GM12878 (cell line): ENCODE measurements around the gene MCFD2. TPM values are rescaled to one million over a fixed set of nuclear protein-coding genes. Genes with fewer than 3 reads are reported as not detected.
A peak's percentile ranks its signal among the peaks of the same experiment; 100 is the strongest.

ENCODE experiments used
- ATAC-seq: fragments of 200-7000 bp; cut with Tn5 transposase; 3 replicates; pipeline ENCODE4 v1.9.1; 2020; ENCODE audit warnings: mild to moderate bottlenecking, moderate library complexity
- BruUV-seq: library from RNA; stranded (reverse); fragments of 400-500 nt; replicated peaks from 2 replicates; lab custom pipeline; 2021; lab: Mats Ljungman, UMichigan
- CTCF ChIA-PET: fragments of 300-600 bp; sonication (Branson Sonifier 250); formaldehyde crosslinking; extraction: SDS; loops from one replicate; lab custom pipeline; 2021; ENCODE audit warnings: inconsistent platforms; lab: Yijun Ruan, JAX
- POLR2A ChIA-PET: fragments of 350-600 bp; formaldehyde crosslinking; extraction: SDS; loops from one replicate; lab custom pipeline; 2021; ENCODE audit warnings: inconsistent platforms; lab: Charles Lee
- RAD21 ChIA-PET: fragments of 300-600 bp; sonication (Branson Sonifier 250); formaldehyde crosslinking; loops from one replicate; lab custom pipeline; 2023; ENCODE audit warnings: antibody characterized with exemption; ENCODE audit not compliant: unreplicated experiment; lab: Charles Lee
- SMC1A ChIA-PET: fragments of 300-600 bp; sonication (Branson Sonifier 250); formaldehyde crosslinking; loops from one replicate; lab custom pipeline; 2023; ENCODE audit not compliant: unreplicated experiment, uncharacterized antibody; lab: Charles Lee
- DNase-seq: peaks from one replicate; pipeline ENCODE4 v3.0.0-alpha.2; 2011; ENCODE audit warnings: low read depth, low spot score
- FAIRE-seq: peaks from 3 replicates; lab custom pipeline; 2011; peaks lifted over from hg19 to GRCh38; lab: Jason Lieb, UNC
- H2AFZ ChIP-seq: 2 replicates; pipeline ENCODE4 v1.6.0; 2011; ENCODE audit warnings: low read depth, low read length, control low read depth; ENCODE audit not compliant: control insufficient read depth
- H3K27ac ChIP-seq: 2 replicates; pipeline ENCODE4 v1.5.1; 2011; ENCODE audit warnings: control low read depth; ENCODE audit not compliant: control insufficient read depth, insufficient read depth
- H3K27me3 ChIP-seq, 2 experiments: replicated peaks in 1 of 2; 2 replicates each; pipeline versions ENCODE4 v1.6.0 to v1.6.1; 2011; ENCODE audit warnings: low read length in 1 of 2; ENCODE audit not compliant: control insufficient read depth in 2 of 2, insufficient read depth in 2 of 2
- H3K36me3 ChIP-seq, 2 experiments: 2 replicates each; pipeline ENCODE4 v1.5.1; 2011; ENCODE audit warnings: low read length in 1 of 2; ENCODE audit not compliant: control insufficient read depth in 2 of 2, insufficient read depth in 2 of 2
- H3K4me1 ChIP-seq: 2 replicates; pipeline ENCODE4 v1.6.1; 2011; ENCODE audit warnings: mild to moderate bottlenecking, low read length, moderate library complexity, mixed read lengths; ENCODE audit not compliant: control insufficient read depth, insufficient read depth
- H3K4me2 ChIP-seq: 2 replicates; pipeline ENCODE4 v1.6.0; 2011; ENCODE audit warnings: control low read depth; ENCODE audit not compliant: control insufficient read depth, insufficient read depth
- H3K4me3 ChIP-seq: fragments of 200-600 bp; sonication (generic); 2 replicates; pipeline ENCODE4 v1.5.1; 2016
- H3K79me2 ChIP-seq: 2 replicates; pipeline ENCODE4 v1.6.0; 2011; ENCODE audit warnings: low read length; ENCODE audit not compliant: control insufficient read depth, insufficient read depth
- H3K9ac ChIP-seq: 2 replicates; pipeline ENCODE4 v1.8.0; 2011; ENCODE audit warnings: low read length, control low read depth, mixed read lengths; ENCODE audit not compliant: control insufficient read depth, insufficient read depth
- H3K9me3 ChIP-seq: replicated peaks from 3 replicates; pipeline ENCODE4 v1.5.1; 2011; ENCODE audit warnings: mild to moderate bottlenecking, low read length; ENCODE audit not compliant: control insufficient read depth, insufficient read depth
- H4K20me1 ChIP-seq: 2 replicates; pipeline ENCODE4 v1.6.0; 2011; ENCODE audit not compliant: control insufficient read depth, insufficient read depth
- BHLHE40 ChIP-seq, 2 experiments: fragments of 450-650 bp in 1 of 2; IDR thresholded peaks; 2 replicates each; pipeline ENCODE4 v1.6.1; 2011 to 2017; ENCODE audit warnings: low read depth in 2 of 2, borderline replicate concordance in 1 of 2, improper control_type of control experiment in 1 of 2, low read length in 1 of 2, mild to moderate bottlenecking in 1 of 2
- CREM ChIP-seq: IDR thresholded peaks from 2 replicates; pipeline ENCODE4 v1.6.1; 2014; ENCODE audit warnings: antibody characterized with exemption, low read depth
- MEF2A ChIP-seq: IDR thresholded peaks from 2 replicates; pipeline ENCODE4 v1.6.1; 2011; ENCODE audit warnings: low read depth, mild to moderate bottlenecking, low read length, moderate library complexity; ENCODE audit not compliant: insufficient read depth
- NR2C1 ChIP-seq: fragments of 450-650 bp; IDR thresholded peaks from 2 replicates; pipeline ENCODE4 v1.6.1; 2017; ENCODE audit warnings: antibody characterized with exemption, mild to moderate bottlenecking, moderate library complexity
- POLR2A ChIP-seq: IDR thresholded peaks from 2 replicates; pipeline ENCODE4 v1.6.1; 2011; ENCODE audit warnings: low read depth, mild to moderate bottlenecking, low read length
- POLR2AphosphoS5 ChIP-seq: IDR thresholded peaks from 2 replicates; pipeline ENCODE4 v1.6.1; 2011; ENCODE audit warnings: mild to moderate bottlenecking, low read length, inconsistent platforms
- POU2F2 ChIP-seq: IDR thresholded peaks from 3 replicates; pipeline ENCODE4 v1.6.1; 2011; ENCODE audit warnings: low read depth, mild to moderate bottlenecking, low read length, borderline replicate concordance
- RUNX3 ChIP-seq: IDR thresholded peaks from 2 replicates; pipeline ENCODE4 v1.6.1; 2012; ENCODE audit warnings: low read length, inconsistent platforms
- SIN3A ChIP-seq: IDR thresholded peaks from 2 replicates; pipeline ENCODE4 v1.6.1; 2012; ENCODE audit warnings: low read depth, low read length, improper control_type of control experiment
- SMAD1 ChIP-seq: fragments of 450-650 bp; IDR thresholded peaks from 2 replicates; pipeline ENCODE4 v1.6.1; 2018; ENCODE audit warnings: mild to moderate bottlenecking, low read depth; ENCODE audit not compliant: partially characterized antibody
- SUPT20H ChIP-seq: IDR thresholded peaks from 2 replicates; pipeline ENCODE4 v1.6.1; 2011; ENCODE audit warnings: low read depth, mild to moderate bottlenecking, low read length, moderate library complexity, borderline replicate concordance; ENCODE audit not compliant: control insufficient read depth
- SUZ12 ChIP-seq: fragments of 200-600 bp; sonication (generic); IDR thresholded peaks from one replicate; pipeline ENCODE4 v1.6.1; 2018; ENCODE audit warnings: antibody characterized with exemption, mild to moderate bottlenecking; ENCODE audit not compliant: unreplicated experiment
- ZNF622 ChIP-seq: fragments of 450-650 bp; IDR thresholded peaks from 2 replicates; pipeline ENCODE4 v1.6.1; 2017; ENCODE audit warnings: mild to moderate bottlenecking, inconsistent platforms
- WGBS: methylation state at CpG from one replicate; pipeline ENCODE4 v1.1.6; 2016; ENCODE audit warnings: low lambda C conversion rate; ENCODE audit not compliant: insufficient replicate concordance, insufficient coverage; ENCODE audit errors: missing lambda C conversion rate; 5-methylcytosine and 5-hydroxymethylcytosine counted together
- in situ Hi-C: fragments of 300-500 bp; cut with MboI; formaldehyde crosslinking; loops from 9 replicates; pipeline ENCODE4 v1.14.3; 2018; ENCODE audit warnings: mixed read lengths
- intact Hi-C: fragments of 100-400 bp; cut with micrococcal nuclease; formaldehyde crosslinking; loops from one replicate; pipeline ENCODE4 v1.14.2; 2022; ENCODE audit not compliant: unreplicated experiment
- polyA plus RNA-seq, 11 experiments: library from polyadenylated mRNA; depleted of rRNA in 4 of 11; unstranded in 6 of 11; stranded (reverse) in 5 of 11; fragments of >200 nt; fragmentation: Nextera tagmentation in 4 of 11; fragmentation: Illumina TruSeq in 1 of 11; extraction: Ambion mirVana in 4 of 11; extraction: Trizol in 1 of 11; gene quantifications; 1 replicate in 1 of 11; 2 replicates in 10 of 11; pipeline versions ENCODE4 v1.2.1 to v1.2.3, GENCODE V29; 2011 to 2016; ENCODE audit warnings: inconsistent platforms in 2 of 11, missing spikeins in 2 of 11, low read depth in 1 of 11
- total RNA-seq, 4 experiments: library from RNA; depleted of rRNA in 3 of 4; stranded (reverse); fragments of >200 nt in 3 of 4; fragmentation: Illumina TruSeq in 1 of 4; extraction: Trizol in 1 of 4; gene quantifications; 2 replicates each; pipeline versions ENCODE4 v1.2.1 to v1.2.3, GENCODE V29; 2013 to 2021

Gene MCFD2
- total and polyA plus RNA-seq, 10 of the 15 experiments (the other 5 are each of a cell fraction or from before 2014, with no cell fraction given), result 35.0 to 57.3 (median 40.3) TPM

GRCh38 chr2:46947841-46948240 is 32.2 kb upstream of the MCFD2 start:
- Histone ChIP-seq H3K79me2 (peaks cover 60% of the 10 kb centered on the region), H3K4me3 (no peak overlapping the region), H3K9me3 (no peaks in the 10 kb centered on the region), H3K9ac (no peak overlapping the region), H3K4me1 (peaks cover 32% of the 10 kb centered on the region), H3K36me3 (peaks cover 5 to 15% of the 10 kb centered on the region in 2 experiments; a peak in 3 of 4 replicates), H4K20me1 (no peaks in the 10 kb centered on the region), H3K4me2 (peak overlapping the region; percentile 44; the same call in 1 of the 2 replicates), H3K27ac (peak overlapping the region; percentile 15; the same call in 1 of the 2 replicates), H2AFZ (no peak overlapping the region), H3K27me3 (no peaks in the 10 kb centered on the region)
- ChIA-PET CTCF (interaction anchor here (0.8 to 2.2 kb wide), 4 partner anchors 10 to 35 kb away, joined by 3 to 9 read pairs (median 4); no protein-coding TSS in a partner anchor), SMC1A (interaction anchor here (2.1 kb wide), 1 partner anchor 11 kb away, joined by 7 read pairs; no protein-coding TSS in a partner anchor), RAD21 (interaction anchor here (1.5 kb wide), 1 partner anchor 37 kb away, joined by 4 read pairs; no protein-coding TSS in a partner anchor), POLR2A (interaction anchor here (1.0 kb wide), 1 partner anchor 32 kb away, joined by 3 read pairs; the partner anchor contains the start of gene MCFD2)
- FAIRE-seq (no peak), ATAC-seq (no peak), DNase-seq (no peak)
- BruUV-seq, result no TSS peak
- in situ Hi-C loops, result no loop called here
- 67% methylated on average over 11 of the region's 11 CpGs for WGBS
- TF ChIP-seq MEF2A, result no peak
- TF ChIP-seq SIN3A, result no peak
- TF ChIP-seq NR2C1, result no peak
- TF ChIP-seq SUZ12, result no peak
- TF ChIP-seq BHLHE40 (IDR thresholded peaks at IDR 0.05; ENCODE audit: borderline replicate concordance in 1 of 2, low read depth in 2 of 2, low read length in 1 of 2), result no peak
- no peak for TF ChIP-seq POLR2A
- no peak for TF ChIP-seq RUNX3
- no peak for TF ChIP-seq SUPT20H
- no peak for TF ChIP-seq ZNF622
- no peak for TF ChIP-seq POLR2AphosphoS5
- no peak for TF ChIP-seq POU2F2
- no peak for TF ChIP-seq CREM
- no peak for TF ChIP-seq SMAD1
- intact Hi-C loops, result no loop called here
